H9 (cell line): ENCODE measurements around the gene EHD4. TPM values are rescaled to one million over a fixed set of nuclear protein-coding genes. Genes with fewer than 3 reads are reported as not detected.

Experiments
- DNase-seq: peaks from one replicate; pipeline ENCODE4 v3.0.0-alpha.2; 2017
- H2AFZ ChIP-seq: one replicate; pipeline ENCODE4 v1.6.1; 2013; ENCODE audit warnings: mild to moderate bottlenecking, low read length, control low read depth, moderate library complexity
- H2AK5ac ChIP-seq: 2 replicates; pipeline ENCODE4 v1.6.1; 2013; ENCODE audit warnings: low read length, control low read depth, mixed read lengths; ENCODE audit not compliant: insufficient read length
- H2BK120ac ChIP-seq: one replicate; pipeline ENCODE4 v1.6.1; 2013; ENCODE audit warnings: low read depth, mild to moderate bottlenecking, low read length, control low read depth, inconsistent platforms; ENCODE audit not compliant: poor library complexity, severe bottlenecking
- H2BK12ac ChIP-seq: 2 replicates; pipeline ENCODE4 v1.6.1; 2013; ENCODE audit warnings: low read length, control low read depth, mixed read lengths, low read depth; ENCODE audit not compliant: insufficient read length
- H2BK15ac ChIP-seq: 2 replicates; pipeline ENCODE4 v1.6.1; 2013; ENCODE audit warnings: low read depth, low read length, control low read depth
- H2BK20ac ChIP-seq: one replicate; pipeline ENCODE4 v1.6.1; 2013; ENCODE audit warnings: low read depth, mild to moderate bottlenecking, low read length, control low read depth, inconsistent platforms; ENCODE audit not compliant: poor library complexity, severe bottlenecking
- H2BK5ac ChIP-seq: 2 replicates; pipeline ENCODE4 v1.6.1; 2013; ENCODE audit warnings: low read length, control low read depth, mixed read lengths; ENCODE audit not compliant: insufficient read length
- H3K14ac ChIP-seq: 2 replicates; pipeline ENCODE4 v1.6.1; 2013; ENCODE audit warnings: low read length, control low read depth; ENCODE audit not compliant: insufficient read depth
- H3K18ac ChIP-seq: 2 replicates; pipeline ENCODE4 v1.6.1; 2013; ENCODE audit warnings: low read depth, mild to moderate bottlenecking, mixed read lengths, low read length, control low read depth; ENCODE audit not compliant: insufficient read length
- H3K23ac ChIP-seq: 2 replicates; pipeline ENCODE4 v1.6.1; 2013; ENCODE audit warnings: low read length, control low read depth, mixed read lengths, low read depth; ENCODE audit not compliant: insufficient read length
- H3K23me2 ChIP-seq: 2 replicates; pipeline ENCODE4 v1.6.1; 2013; ENCODE audit warnings: low read depth, mild to moderate bottlenecking, mixed read lengths, low read length, control low read depth; ENCODE audit not compliant: insufficient read length, poor library complexity, severe bottlenecking
- H3K27ac ChIP-seq: 2 replicates; pipeline ENCODE4 v1.5.1; 2013; ENCODE audit warnings: low read length, control low read depth, mixed read lengths, low read depth; ENCODE audit not compliant: insufficient read length
- H3K27me3 ChIP-seq: 2 replicates; pipeline ENCODE4 v1.6.1; 2013; ENCODE audit warnings: low read length, control low read depth, inconsistent platforms; ENCODE audit not compliant: insufficient read depth
- H3K4ac ChIP-seq: 2 replicates; pipeline ENCODE4 v1.6.1; 2013; ENCODE audit warnings: low read depth, mild to moderate bottlenecking, control low read depth, inconsistent platforms, low read length, moderate library complexity
- H3K4me1 ChIP-seq: 2 replicates; pipeline ENCODE4 v1.6.1; 2013; ENCODE audit warnings: low read length, control low read depth, inconsistent platforms; ENCODE audit not compliant: insufficient read depth
- H3K4me2 ChIP-seq: 2 replicates; pipeline ENCODE4 v1.6.1; 2013; ENCODE audit warnings: low read length, control low read depth, mixed read lengths; ENCODE audit not compliant: insufficient read length, insufficient read depth
- H3K56ac ChIP-seq: 2 replicates; pipeline ENCODE4 v1.6.1; 2013; ENCODE audit warnings: low read depth, mild to moderate bottlenecking, mixed read lengths, low read length, control low read depth; ENCODE audit not compliant: insufficient read length
- H3K79me1 ChIP-seq: 2 replicates; pipeline ENCODE4 v1.6.1; 2013; ENCODE audit warnings: low read depth, mild to moderate bottlenecking, moderate library complexity, low read length, control low read depth, inconsistent platforms; ENCODE audit not compliant: insufficient read depth, poor library complexity, severe bottlenecking
- H3K79me2 ChIP-seq: 2 replicates; pipeline ENCODE4 v1.6.1; 2013; ENCODE audit warnings: low read length, control low read depth, inconsistent platforms; ENCODE audit not compliant: insufficient read depth
- H3K9ac ChIP-seq: 2 replicates; pipeline ENCODE4 v1.6.1; 2013; ENCODE audit warnings: low read length, control low read depth, mixed read lengths; ENCODE audit not compliant: insufficient read length; ENCODE audit errors: extremely low read depth
- H3K9me3 ChIP-seq: one replicate; pipeline ENCODE4 v1.6.1; 2013; ENCODE audit warnings: low read depth, low read length, inconsistent platforms; ENCODE audit not compliant: control insufficient read depth
- H3T11ph ChIP-seq: one replicate; pipeline ENCODE4 v1.6.1; 2013; ENCODE audit warnings: mild to moderate bottlenecking, low read length, control low read depth, inconsistent platforms
- H4K20me1 ChIP-seq: one replicate; pipeline ENCODE4 v1.6.1; 2013; ENCODE audit not compliant: control insufficient read depth, insufficient read length, insufficient read depth
- H4K5ac ChIP-seq: 2 replicates; pipeline ENCODE4 v1.6.1; 2013; ENCODE audit warnings: low read depth, mild to moderate bottlenecking, mixed read lengths, low read length, control low read depth; ENCODE audit not compliant: insufficient read length
- H4K8ac ChIP-seq: replicated peaks from 2 replicates; pipeline ENCODE4 v1.6.1; 2013; ENCODE audit warnings: low read length, control low read depth, mixed read lengths, low read depth; ENCODE audit not compliant: insufficient read length
- H4K91ac ChIP-seq: 2 replicates; pipeline ENCODE4 v1.6.1; 2013; ENCODE audit warnings: low read depth, mild to moderate bottlenecking, moderate library complexity, mixed read lengths, low read length, control low read depth; ENCODE audit not compliant: insufficient read length
- H3K27ac Mint-ChIP-seq, 3 experiments: 2 replicates in 2 of 3; 3 replicates in 1 of 3; pipeline ENCODE4 v1.8.0; 2020 to 2021; ENCODE audit warnings: mixed read lengths in 3 of 3, mild to moderate bottlenecking in 1 of 3, moderate library complexity in 1 of 3
- H3K27me3 Mint-ChIP-seq: 2 replicates; pipeline ENCODE4 v1.8.0; 2021; ENCODE audit warnings: low read depth, mild to moderate bottlenecking, moderate library complexity, mixed read lengths
- H3K36me3 Mint-ChIP-seq, 3 experiments: 2 replicates in 2 of 3; 3 replicates in 1 of 3; pipeline ENCODE4 v1.8.0; 2020 to 2021; ENCODE audit warnings: low read depth in 3 of 3, mixed read lengths in 3 of 3; ENCODE audit not compliant: insufficient read depth in 1 of 3
- H3K4me1 Mint-ChIP-seq, 2 experiments: 2 replicates each; pipeline ENCODE4 v1.8.0; 2020; ENCODE audit warnings: mixed read lengths in 2 of 2
- H3K4me3 Mint-ChIP-seq, 2 experiments: 2 replicates in 1 of 2; 3 replicates in 1 of 2; pipeline ENCODE4 v1.8.0; 2020 to 2021; ENCODE audit warnings: mild to moderate bottlenecking in 2 of 2, mixed read lengths in 2 of 2, moderate library complexity in 1 of 2
- H3K9me3 Mint-ChIP-seq, 2 experiments: 2 replicates in 1 of 2; 3 replicates in 1 of 2; pipeline ENCODE4 v1.8.0; 2020; ENCODE audit warnings: mild to moderate bottlenecking in 2 of 2, mixed read lengths in 2 of 2, moderate library complexity in 1 of 2
- CTCF ChIP-seq: fragments of 200-600 bp; sonication (generic); conservative IDR thresholded peaks from 3 replicates; pipeline ENCODE4 v1.8.0; 2021; ENCODE audit warnings: antibody characterized with exemption, mild to moderate bottlenecking
- WGBS: extraction: QIAGEN DNeasy Blood & Tissue Kit; methylation state at CpG from one replicate; pipeline ENCODE4 v1.1.7; 2013; ENCODE audit warnings: missing lambda C conversion rate, low lambda C conversion rate, mixed read lengths; ENCODE audit not compliant: insufficient read length; ENCODE audit errors: extremely low coverage; 5-methylcytosine and 5-hydroxymethylcytosine counted together
- total RNA-seq: library from RNA; stranded (reverse); gene quantifications from 2 replicates; pipeline ENCODE4 v1.2.1, GENCODE V29; 2021

Gene EHD4
- total RNA-seq, 1 experiment from 2014 or later, result 22.9 TPM

GRCh38 chr15:41919201-41919820 lies 53.0 kb downstream of the EHD4 start:
- WGBS, result no CpG with 5 or more reads among the region's 30 CpGs
- Mint-ChIP-seq H3K4me3 (no peak overlapping the region), H3K27ac (peak overlapping the region in 2 of 3 experiments; percentile 42 to 81; a peak in 2 of 7 replicates), H3K36me3 (peaks cover 4 to 30% (median 20%) of the 10 kb centered on the region in 3 experiments; a peak in 6 of 7 replicates), H3K9me3 (no peaks in the 10 kb centered on the region), H3K27me3 (no peaks in the 10 kb centered on the region), H3K4me1 (0 out of 4 replicates have a peak, but pooled peaks cover 0 to 1% of the 10 kb centered on the region in 2 experiments)
- no peak for TF ChIP-seq CTCF
- no peak for DNase-seq
- Histone ChIP-seq H3K4ac (no peak overlapping the region), H3K27ac (no peak overlapping the region), H3K23ac (no peak overlapping the region), H2BK15ac (no peak overlapping the region), H4K91ac (no peak overlapping the region), H3K4me1 (no peaks in the 10 kb centered on the region), H3K23me2 (no peaks in the 10 kb centered on the region), H3K4me2 (no peak overlapping the region), H2AK5ac (no peak overlapping the region), H2AFZ (no peak overlapping the region), H3K79me1 (no peaks in the 10 kb centered on the region), H2BK12ac (no peak overlapping the region), H3K56ac (no peak overlapping the region), H4K20me1 (no peaks in the 10 kb centered on the region), H2BK120ac (no peak overlapping the region), H3T11ph (no peak overlapping the region), H4K5ac (no peak overlapping the region), H3K14ac (no peak overlapping the region), H3K27me3 (no peaks in the 10 kb centered on the region), H3K18ac (no peak overlapping the region), H3K79me2 (no peaks in the 10 kb centered on the region), H3K9me3 (no peaks in the 10 kb centered on the region), H4K8ac (no peak overlapping the region), H3K9ac (no peak overlapping the region), H2BK20ac (no peak overlapping the region), H2BK5ac (no peak overlapping the region)
